Measurements from ENCODE around the gene KIF16B. TPM values are rescaled to one million over a fixed set of nuclear protein-coding genes. Genes with fewer than 3 reads are reported as not detected.

The KIF16B gene
- total RNA-seq, 4 donors from 2014 or later = 8.7 to 20.6 (median 16.6) TPM

GRCh38 chr20:16385891-16386290, 187.4 kb downstream of the KIF16B start:
- intact Hi-C loops (cut with DNase I; ENCODE audit: low total_unique reads) = no loop called here
- no peak for TF ChIP-seq POLR2A (IDR thresholded peaks at IDR 0.05)
- TF ChIP-seq, protein P1, sequence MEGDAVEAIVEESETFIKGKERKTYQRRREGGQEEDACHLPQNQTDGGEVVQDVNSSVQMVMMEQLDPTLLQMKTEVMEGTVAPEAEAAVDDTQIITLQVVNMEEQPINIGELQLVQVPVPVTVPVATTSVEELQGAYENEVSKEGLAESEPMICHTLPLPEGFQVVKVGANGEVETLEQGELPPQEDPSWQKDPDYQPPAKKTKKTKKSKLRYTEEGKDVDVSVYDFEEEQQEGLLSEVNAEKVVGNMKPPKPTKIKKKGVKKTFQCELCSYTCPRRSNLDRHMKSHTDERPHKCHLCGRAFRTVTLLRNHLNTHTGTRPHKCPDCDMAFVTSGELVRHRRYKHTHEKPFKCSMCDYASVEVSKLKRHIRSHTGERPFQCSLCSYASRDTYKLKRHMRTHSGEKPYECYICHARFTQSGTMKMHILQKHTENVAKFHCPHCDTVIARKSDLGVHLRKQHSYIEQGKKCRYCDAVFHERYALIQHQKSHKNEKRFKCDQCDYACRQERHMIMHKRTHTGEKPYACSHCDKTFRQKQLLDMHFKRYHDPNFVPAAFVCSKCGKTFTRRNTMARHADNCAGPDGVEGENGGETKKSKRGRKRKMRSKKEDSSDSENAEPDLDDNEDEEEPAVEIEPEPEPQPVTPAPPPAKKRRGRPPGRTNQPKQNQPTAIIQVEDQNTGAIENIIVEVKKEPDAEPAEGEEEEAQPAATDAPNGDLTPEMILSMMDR (IDR thresholded peaks at IDR 0.05) = no peak
- Histone ChIP-seq H3K4me1 (no peaks in the 10 kb centered on the region), H3K9me3 (no peaks in the 10 kb centered on the region), H3K4me3 (no peak overlapping the region), H3K36me3 (no peaks in the 10 kb centered on the region), H3K27ac (no peak overlapping the region), H3K27me3 (no peaks in the 10 kb centered on the region)
- no peak for DNase-seq

- Histone ChIP-seq H3K4me1 (no peaks in the 10 kb centered on the region), H3K36me3 (no peaks in the 10 kb centered on the region), H3K27ac (no peak overlapping the region), H3K27me3 (no peaks in the 10 kb centered on the region), H3K9me3 (no peaks in the 10 kb centered on the region), H3K4me3 (no peak overlapping the region)
- no peak for DNase-seq
- TF ChIP-seq, protein P1 (IDR thresholded peaks at IDR 0.05) = no peak
- TF ChIP-seq POLR2A (IDR thresholded peaks at IDR 0.05) = no peak
- intact Hi-C loops (cut with DNase I; ENCODE audit: low total_unique reads) = no loop called here
Measured at GRCh38 chr20:16385462-16385861, 187.8 kb downstream of the KIF16B start.

DNA sequence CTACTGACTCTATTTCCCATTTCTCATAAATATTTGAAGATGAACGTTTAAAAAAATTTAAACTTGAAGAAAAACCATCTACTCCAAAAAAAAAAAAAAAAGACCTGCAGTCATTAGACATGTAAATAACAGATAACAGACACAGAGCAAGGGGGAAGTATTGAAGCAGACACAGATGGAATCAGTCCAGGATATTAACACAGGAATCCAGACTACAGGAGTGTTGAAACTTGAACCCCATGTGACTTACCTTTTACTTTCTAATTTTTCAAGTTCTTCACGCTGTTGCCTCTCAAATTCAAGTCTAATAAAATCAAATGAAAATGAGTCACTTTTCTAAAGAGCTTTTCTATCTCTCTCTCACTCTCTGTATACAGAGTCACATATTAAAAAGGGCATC, 191.8 kb downstream of the KIF16B start:
- Histone ChIP-seq H3K27ac (no peak overlapping the region), H3K4me1 (no peaks in the 10 kb centered on the region), H3K36me3 (no peaks in the 10 kb centered on the region), H3K9me3 (no peaks in the 10 kb centered on the region), H3K4me3 (no peak overlapping the region), H3K27me3 (no peaks in the 10 kb centered on the region)
- no peak for DNase-seq
- TF ChIP-seq, protein P1 (IDR thresholded peaks at IDR 0.05) = no peak
- TF ChIP-seq POLR2A (IDR thresholded peaks at IDR 0.05) = no peak
- intact Hi-C loops (cut with DNase I; ENCODE audit: low total_unique reads) = no loop called here

DNA sequence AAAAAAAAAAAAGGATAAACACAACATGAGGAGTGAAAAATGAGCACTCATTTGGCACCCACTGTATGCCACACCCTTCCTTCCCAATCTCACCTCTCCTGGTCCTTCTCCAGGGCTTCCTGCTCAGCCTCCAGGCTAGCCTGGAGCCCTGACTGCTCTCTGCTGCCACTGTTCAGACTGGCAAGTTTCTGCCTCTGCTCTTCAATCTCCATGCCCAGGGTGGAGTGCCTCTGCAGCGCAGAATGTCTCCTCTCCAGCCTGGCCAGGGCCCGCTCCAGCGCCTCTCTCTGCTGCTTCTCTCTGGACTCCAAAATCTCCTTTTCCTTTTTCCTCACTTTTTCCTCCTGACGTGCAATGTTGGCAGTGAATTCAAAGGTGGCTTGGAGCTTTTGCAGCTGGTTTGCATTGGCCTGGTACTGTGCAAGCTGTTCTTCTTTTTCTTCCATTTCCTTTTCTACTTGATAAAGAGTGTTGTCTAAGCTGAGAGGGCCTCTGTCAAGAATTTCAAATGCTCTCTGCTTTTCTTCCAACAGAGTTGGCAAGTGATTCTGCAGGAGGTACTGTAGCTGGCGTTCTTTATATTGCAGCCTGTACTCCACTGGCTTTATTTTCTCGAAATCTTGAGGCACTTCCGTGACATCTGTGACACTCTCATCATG, 194.4 kb downstream of the KIF16B start:
- H3K27ac ChIP-seq = no peak overlapping the region
- TF ChIP-seq POLR2A (IDR thresholded peaks at IDR 0.05) = no peak
- TF ChIP-seq, protein P1 (IDR thresholded peaks at IDR 0.05) = no peak
- intact Hi-C loops (cut with DNase I; ENCODE audit: low total_unique reads) = no loop called here
- H3K36me3 ChIP-seq = no peaks in the 10 kb centered on the region
- H3K27me3 ChIP-seq = no peaks in the 10 kb centered on the region
- no peaks in the 10 kb centered on the region for H3K4me1 ChIP-seq
- no peaks in the 10 kb centered on the region for H3K9me3 ChIP-seq
- H3K4me3 ChIP-seq = no peak overlapping the region
- DNase-seq = no peak

DNA sequence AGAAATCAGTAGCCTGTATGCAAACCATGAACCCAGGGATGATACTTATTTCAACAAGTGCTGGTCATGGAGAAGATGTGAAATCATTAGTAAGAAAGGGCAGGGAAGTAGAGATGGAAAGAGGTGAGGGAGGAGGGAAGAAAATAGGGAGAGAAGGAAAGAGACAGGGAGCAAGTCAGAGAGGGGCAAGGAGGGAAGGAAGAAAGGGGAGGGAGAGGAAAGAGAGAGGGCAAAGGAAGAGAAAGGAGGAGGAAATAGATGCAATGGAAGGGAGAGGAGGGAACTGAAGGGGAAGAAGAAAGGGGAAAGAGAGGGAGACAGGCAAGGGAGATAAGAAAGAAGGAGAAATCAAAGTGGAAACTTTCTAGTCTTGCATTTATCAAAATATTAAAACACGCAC, 195.1 kb downstream of the KIF16B start:
- Histone ChIP-seq H3K36me3 (no peaks in the 10 kb centered on the region), H3K27me3 (no peaks in the 10 kb centered on the region), H3K4me1 (no peaks in the 10 kb centered on the region), H3K27ac (no peak overlapping the region), H3K9me3 (no peaks in the 10 kb centered on the region), H3K4me3 (no peak overlapping the region)
- DNase-seq = no peak
- TF ChIP-seq, protein P1 (IDR thresholded peaks at IDR 0.05) = no peak
- no peak for TF ChIP-seq POLR2A (IDR thresholded peaks at IDR 0.05)
- intact Hi-C loops (cut with DNase I; ENCODE audit: low total_unique reads) = no loop called here

Measured in uterus (tissue), 4 donors.